Activated effector memory CD4-positive, alpha-beta T cell treated with anti-CD3 and anti-CD28 coated beads, Interleukin-2, amount 50 U/mL, for 16 hours (primary cell): Measurements from ENCODE around the gene SINHCAF.

ENCODE experiments used
- DNase-seq: peaks from one replicate; pipeline ENCODE4 v3.0.0-alpha.2; 2020

SINHCAF gene, protein sequence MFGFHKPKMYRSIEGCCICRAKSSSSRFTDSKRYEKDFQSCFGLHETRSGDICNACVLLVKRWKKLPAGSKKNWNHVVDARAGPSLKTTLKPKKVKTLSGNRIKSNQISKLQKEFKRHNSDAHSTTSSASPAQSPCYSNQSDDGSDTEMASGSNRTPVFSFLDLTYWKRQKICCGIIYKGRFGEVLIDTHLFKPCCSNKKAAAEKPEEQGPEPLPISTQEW

GRCh38 chr12:31325877-31326631, at the start of gene SINHCAF:
TSS of gene SINHCAF (minus strand) at chr12:31326150. CDS start at chr12:31298204, 27,946 bp downstream.
- peak; percentile 99 for DNase-seq

GRCh38 chr12:31375422-31375821, 49.5 kb upstream of the SINHCAF start:
- DNase-seq, result peak; percentile 6

DNA sequence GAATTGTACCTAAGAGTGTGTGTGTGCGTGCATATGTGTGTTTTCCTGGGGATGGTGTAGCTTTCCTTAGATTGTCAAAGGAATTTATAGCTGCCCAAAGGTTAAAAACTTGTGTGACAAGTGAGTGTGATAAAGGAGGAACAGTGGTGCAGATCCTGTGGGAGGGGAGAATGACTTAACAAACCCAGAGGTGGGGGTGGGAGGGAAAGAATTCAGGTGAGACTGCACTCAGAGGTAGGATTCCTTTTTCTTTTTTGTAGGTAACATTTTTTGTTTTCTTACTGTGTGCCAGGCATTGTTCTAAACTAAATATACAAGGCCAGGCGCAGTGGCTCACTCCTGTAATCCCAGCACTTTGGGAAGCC, 45.3 kb upstream of the SINHCAF start:
- no peak for DNase-seq

- no peak for DNase-seq
Measured at GRCh38 chr12:31370531-31371255, 44.7 kb upstream of the SINHCAF start.

DNA sequence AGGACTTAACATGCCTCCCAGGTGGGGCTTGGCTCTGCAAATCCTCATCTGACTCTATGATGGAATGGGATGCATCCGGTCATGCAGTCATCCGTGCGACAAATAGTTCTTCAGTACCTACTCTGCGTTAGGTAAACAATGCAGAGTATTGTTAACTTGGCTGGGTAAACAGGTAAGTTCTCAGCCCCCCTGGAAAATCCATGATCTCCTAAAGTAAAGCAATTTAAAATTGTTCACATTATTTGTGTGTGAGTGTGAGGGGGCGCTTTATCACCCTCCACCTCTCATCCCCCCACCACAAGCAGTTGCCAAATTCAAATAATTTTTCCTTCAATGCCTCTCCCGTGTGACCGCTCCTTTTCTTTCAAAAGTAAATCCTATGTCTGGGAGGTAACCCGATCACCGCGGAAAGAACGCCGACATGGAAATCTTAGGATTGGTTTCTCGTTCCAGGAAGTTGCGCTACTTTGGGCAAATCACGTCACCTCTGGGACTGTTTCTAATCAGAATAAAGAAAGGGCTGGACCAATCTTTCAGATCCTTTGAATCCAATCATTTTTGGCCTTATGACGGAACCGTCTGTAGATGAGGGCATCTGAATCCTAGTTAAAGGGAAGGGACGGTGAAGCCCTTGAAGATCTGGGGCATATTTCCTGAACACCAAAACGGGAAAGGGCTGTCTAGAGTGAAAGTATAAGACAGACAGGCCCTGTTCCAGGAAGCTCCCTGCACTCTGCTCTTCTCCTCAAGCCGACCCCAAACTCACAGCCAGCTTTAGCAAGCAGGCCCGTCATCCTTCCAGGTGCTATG, 44.0 kb upstream of the SINHCAF start:
- DNase-seq, result peak; percentile 39

DNA sequence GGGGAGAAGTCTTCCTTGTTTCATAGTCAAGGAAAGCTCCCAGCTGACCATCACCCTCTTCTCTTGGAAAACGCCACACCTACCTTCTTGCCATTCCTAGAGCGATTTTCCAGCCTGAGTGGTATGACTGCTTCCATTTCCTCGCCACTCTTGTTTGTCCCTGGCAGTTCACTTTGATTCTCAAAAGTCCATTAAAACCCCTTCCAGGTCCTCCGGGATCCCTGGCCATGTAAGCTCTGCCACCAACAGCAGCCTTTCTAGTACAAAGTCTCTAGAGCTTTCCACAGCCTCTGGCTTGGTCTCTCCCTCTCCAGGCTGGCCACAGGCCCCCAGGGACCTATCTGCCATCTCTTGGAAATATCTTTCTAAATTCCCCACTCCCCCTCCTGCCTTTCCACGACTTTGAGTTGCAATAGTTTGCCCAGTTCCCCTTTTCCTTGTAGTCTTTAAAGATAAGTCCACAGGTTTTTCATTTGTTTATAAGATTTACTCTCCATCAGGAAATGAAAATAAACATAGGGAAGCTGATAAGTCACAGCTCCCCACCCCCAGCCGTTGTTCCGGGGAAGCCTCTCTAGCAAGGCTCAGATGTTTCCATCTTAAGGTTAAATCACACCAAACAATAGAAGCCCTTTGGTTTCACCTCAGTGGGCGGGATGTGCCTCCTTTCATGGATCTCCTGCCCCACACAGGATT, 42.9 kb upstream of the SINHCAF start:
- DNase-seq, result peak; percentile 8

DNA sequence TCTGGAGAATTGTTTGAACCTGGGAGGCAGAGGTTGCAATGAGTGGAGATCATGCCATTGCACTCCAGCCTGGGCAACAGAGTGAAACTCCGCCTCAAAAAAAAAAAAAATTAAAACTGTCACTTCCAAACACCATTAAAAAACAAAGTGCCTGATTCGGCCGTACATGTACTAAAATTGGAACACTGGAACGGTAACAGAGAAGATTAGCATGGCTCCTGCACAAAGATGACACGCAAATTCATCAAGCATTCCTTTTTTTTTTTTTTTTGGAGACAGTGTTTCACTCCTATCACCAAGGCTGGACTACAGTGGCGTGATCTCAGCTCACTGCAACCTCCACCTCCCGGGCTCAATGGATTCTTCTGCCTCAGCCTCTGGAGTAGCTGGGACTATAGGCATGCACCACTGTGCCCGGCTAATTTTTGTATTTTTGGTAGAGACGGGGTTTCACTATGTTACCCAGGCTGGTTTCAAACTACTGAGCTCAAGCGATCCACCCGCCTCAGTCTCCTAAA, 40.2 kb upstream of the SINHCAF start:
- DNase-seq, result no peak

- no peak for DNase-seq
Measured at GRCh38 chr12:31363831-31364230, 37.9 kb upstream of the SINHCAF start.

DNA sequence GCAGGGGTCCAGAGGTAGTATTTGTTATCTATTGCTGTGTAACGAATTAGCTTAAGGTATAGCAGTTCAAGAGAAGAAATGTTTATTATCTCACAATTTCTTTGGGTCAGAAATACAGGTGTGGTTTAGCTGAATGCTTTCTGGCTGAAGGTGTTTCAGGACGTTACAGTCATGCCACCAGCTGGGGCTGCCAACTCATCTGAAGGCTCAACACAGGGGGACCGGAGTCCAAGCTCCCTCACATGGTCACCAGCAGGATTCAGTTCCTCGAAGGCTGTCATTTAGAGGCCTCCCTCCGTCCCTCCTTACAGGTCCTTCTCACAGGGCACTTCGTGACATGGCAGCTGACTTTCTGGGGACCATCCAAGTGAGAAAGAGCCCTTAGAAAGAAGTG, 37.5 kb upstream of the SINHCAF start:
- DNase-seq, result no peak

- DNase-seq, result no peak
Measured at GRCh38 chr12:31362759-31363415, 36.9 kb upstream of the SINHCAF start.

DNA sequence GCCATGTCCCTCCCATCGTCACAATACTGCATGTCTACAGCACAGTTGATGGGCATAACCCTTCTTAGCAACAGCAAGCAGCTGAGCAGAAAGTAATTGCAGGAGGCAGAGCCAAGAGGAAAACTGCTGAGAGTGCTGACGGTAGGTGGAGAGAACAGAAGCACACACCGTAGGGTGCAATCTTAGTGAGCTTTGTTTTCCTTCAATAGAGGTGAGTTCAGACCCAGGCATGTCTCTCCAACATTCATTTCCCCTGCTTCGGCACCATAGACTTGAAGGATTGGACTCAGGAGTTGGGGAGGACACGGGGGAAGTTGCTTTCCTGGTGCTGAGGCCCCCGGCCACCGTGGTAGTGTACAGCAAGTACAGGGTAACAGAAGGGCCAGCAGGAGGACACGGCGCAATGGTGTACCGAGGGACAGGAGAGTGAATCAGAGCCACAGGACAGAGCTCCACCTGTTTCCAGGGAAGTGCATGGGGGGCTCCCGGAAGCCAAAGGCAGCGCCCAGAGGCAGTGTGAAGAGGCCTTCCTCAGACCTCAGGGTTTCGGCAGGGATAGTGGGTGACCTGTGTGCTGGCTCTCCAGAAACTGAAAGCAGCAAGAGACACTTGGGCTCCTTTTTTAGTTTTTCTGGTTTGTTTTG, 36.3 kb upstream of the SINHCAF start:
- DNase-seq, result peak; percentile 62

GRCh38 chr12:31361730-31362114, 35.8 kb upstream of the SINHCAF start:
- DNase-seq, result no peak

DNA sequence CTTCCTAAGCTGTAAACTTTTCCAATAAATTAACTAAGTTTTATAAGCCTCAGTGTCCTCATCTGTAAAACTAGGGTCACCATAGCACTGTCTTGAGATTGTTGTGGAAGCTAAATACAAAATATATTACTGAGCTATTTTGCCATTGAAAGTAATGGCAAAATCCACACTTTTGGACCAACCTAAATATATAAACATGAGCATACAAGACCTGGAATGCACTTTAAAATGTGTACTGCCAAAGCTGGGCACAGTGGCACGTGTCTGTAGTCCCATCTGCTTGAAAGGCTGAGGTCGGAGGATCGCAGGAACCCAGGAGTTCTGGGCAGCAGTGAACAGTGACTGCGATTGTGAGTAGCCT, 29.8 kb upstream of the SINHCAF start:
- DNase-seq, result no peak

GRCh38 chr12:31353750-31354708, 28.1 kb upstream of the SINHCAF start:
- no peak for DNase-seq

DNA sequence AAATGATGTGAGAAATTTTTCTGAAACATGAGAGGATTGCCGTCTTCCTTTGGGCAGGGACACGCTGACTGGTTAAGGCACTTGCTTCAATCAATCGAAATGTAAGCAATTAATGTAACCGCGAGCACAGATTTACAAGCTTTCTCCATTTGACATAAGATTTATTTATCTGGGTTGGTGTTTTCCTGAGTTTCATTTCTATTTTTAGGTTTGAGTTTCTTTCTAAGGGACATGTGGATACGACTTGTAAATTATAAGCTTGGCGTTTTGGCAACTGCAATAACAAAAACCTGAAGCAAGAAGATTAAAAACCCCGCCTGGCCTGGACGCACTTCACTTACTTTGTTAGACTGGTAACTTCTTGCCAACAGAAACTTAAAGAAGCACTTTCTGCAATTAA, 20.3 kb upstream of the SINHCAF start:
- DNase-seq, result no peak

- no peak for DNase-seq
Measured at GRCh38 chr12:31343139-31343538, 17.2 kb upstream of the SINHCAF start.

GRCh38 chr12:31342286-31342685, 16.3 kb upstream of the SINHCAF start:
- DNase-seq, result no peak

DNA sequence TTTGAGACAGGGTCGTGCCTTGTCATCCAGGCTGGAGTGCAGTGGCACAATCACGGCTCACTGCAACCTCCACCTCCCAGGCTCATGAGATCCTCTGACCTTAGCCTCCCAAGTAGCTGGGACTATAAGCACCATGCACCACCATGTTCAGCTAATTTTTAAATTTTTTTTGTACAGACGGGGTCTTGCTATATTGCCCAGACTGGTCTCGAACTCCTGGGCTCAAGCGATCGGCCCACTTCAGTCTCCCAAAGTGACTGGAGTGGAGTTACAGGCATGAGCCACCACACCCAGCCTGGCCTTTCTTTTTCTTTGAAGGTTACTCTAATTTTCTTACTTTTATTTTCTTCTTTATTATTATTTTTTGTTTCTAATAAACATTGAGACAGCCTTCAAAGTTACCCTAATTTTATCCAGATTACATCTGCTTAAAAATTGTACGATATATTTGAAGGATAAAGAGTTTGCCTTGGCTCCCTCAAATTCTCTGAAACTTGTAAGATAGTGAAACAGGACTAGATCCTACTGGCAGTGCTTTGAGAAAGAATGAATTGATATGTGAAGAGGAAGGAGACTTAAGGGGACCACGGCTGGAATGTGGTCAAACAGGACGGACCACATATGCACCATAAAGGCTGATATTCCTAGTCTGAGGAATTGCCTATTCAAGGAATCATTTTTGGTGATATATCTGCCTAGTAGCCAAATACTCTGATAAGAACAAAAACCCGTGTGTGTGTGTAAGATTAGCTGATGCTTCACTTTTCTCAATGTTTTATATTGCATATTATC, 14.1 kb upstream of the SINHCAF start:
- DNase-seq, result no peak

- no peak for DNase-seq
Measured at GRCh38 chr12:31337952-31338351, 12.0 kb upstream of the SINHCAF start.
